Measurements from ENCODE around the gene C5.

DNA sequence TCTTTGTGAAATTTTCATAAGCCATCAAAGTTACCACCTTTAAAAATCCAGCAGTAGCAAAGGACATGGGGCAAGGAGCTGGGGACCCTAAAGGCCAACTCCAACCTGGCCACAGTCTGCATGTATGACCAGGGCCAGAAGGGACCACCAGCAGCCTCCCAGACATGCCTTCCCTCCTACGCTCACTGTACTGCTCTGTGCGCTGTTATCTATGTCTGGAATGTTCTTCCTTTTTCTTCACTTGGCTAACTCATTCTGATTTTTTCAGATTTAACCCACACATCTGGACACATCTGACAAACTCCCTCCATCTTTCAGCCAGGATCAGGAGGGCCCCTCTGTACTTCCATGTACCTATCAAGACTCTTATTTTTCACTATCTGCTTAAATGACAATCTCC lies 75.9 kb downstream of the C5 start:
- TF ChIP-seq EP300 (IDR thresholded peaks at IDR 0.05; ENCODE audit: low read depth) (no peak), POLR2A (IDR thresholded peaks at IDR 0.05) (no peak), POLR2AphosphoS5 (IDR thresholded peaks at IDR 0.05) (no peak)
- TF ChIP-seq, protein P1, sequence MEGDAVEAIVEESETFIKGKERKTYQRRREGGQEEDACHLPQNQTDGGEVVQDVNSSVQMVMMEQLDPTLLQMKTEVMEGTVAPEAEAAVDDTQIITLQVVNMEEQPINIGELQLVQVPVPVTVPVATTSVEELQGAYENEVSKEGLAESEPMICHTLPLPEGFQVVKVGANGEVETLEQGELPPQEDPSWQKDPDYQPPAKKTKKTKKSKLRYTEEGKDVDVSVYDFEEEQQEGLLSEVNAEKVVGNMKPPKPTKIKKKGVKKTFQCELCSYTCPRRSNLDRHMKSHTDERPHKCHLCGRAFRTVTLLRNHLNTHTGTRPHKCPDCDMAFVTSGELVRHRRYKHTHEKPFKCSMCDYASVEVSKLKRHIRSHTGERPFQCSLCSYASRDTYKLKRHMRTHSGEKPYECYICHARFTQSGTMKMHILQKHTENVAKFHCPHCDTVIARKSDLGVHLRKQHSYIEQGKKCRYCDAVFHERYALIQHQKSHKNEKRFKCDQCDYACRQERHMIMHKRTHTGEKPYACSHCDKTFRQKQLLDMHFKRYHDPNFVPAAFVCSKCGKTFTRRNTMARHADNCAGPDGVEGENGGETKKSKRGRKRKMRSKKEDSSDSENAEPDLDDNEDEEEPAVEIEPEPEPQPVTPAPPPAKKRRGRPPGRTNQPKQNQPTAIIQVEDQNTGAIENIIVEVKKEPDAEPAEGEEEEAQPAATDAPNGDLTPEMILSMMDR (IDR thresholded peaks at IDR 0.05) = no peak

Measured in transverse colon (tissue), 4 donors.